K562 (cell line): ENCODE results near the gene INTS1. TPM values are rescaled to one million over a fixed set of nuclear protein-coding genes. Genes with fewer than 3 reads are reported as not detected.

Experiments used
- CAMTA2 ChIP-seq: fragments of 250-450 bp; sonication (Bioruptor Pico); conservative IDR thresholded peaks from 2 replicates; pipeline ENCODE4 v1.5.1; 2022
- CBFB ChIP-seq: sonication (generic); formaldehyde crosslinking; IDR thresholded peaks from 2 replicates; pipeline ENCODE4 v1.4.0; 2020; ENCODE audit warnings: mild to moderate bottlenecking, missing genetic modification reagents
- CREB1 ChIP-seq, 2 experiments: sonication (generic) in 1 of 2; formaldehyde crosslinking in 1 of 2; IDR thresholded peaks; 2 replicates each; pipeline versions ENCODE4 v1.6.1 to v1.8.0; 2012 to 2022; ENCODE audit warnings: inconsistent platforms in 1 of 2, mild to moderate bottlenecking in 1 of 2, missing genetic modification reagents in 1 of 2, moderate library complexity in 1 of 2
- CREBBP ChIP-seq: IDR thresholded peaks from one replicate; pipeline ENCODE4 v1.6.1; 2012; ENCODE audit warnings: low read depth, mild to moderate bottlenecking, control low read depth, inconsistent platforms, low read length
- EWSR1 ChIP-seq: fragments of 450-650 bp; IDR thresholded peaks from 2 replicates; pipeline ENCODE4 v1.6.1; 2018; ENCODE audit warnings: borderline replicate concordance, mild to moderate bottlenecking, low read depth, moderate library complexity; ENCODE audit not compliant: partially characterized antibody
- FOS ChIP-seq: IDR thresholded peaks from 3 replicates; pipeline ENCODE4 v1.6.1; 2011; ENCODE audit not compliant: insufficient read length; ENCODE audit errors: extremely low read depth
- FOXJ2 ChIP-seq: fragments of 200-800 bp; sonication (Bioruptor generic); IDR thresholded peaks from 2 replicates; pipeline ENCODE4 v1.6.1; 2016; ENCODE audit warnings: missing genetic modification characterization, missing compliant biosample characterization
- FOXK1 ChIP-seq: sonication (generic); formaldehyde crosslinking; IDR thresholded peaks from 2 replicates; pipeline ENCODE4 v1.8.0; 2022; ENCODE audit warnings: missing genetic modification reagents, mild to moderate bottlenecking, borderline replicate concordance
- FOXM1 ChIP-seq, 2 experiments: fragments of 450-650 bp in 1 of 2; sonication (generic) in 1 of 2; formaldehyde crosslinking in 1 of 2; IDR thresholded peaks; 2 replicates each; pipeline versions ENCODE4 v1.6.1 to v1.9.0; 2017 to 2022; ENCODE audit warnings: low read depth in 2 of 2, mild to moderate bottlenecking in 2 of 2, missing genetic modification reagents in 1 of 2, moderate library complexity in 1 of 2
- GABPB1 ChIP-seq: sonication (generic); formaldehyde crosslinking; IDR thresholded peaks from 2 replicates; pipeline ENCODE4 v1.8.0; 2022; ENCODE audit warnings: mild to moderate bottlenecking, missing genetic modification reagents
- HCFC1 ChIP-seq: IDR thresholded peaks from 2 replicates; pipeline ENCODE4 v1.6.1; 2012; ENCODE audit warnings: low read depth, low read length, improper control_type of control experiment
- KLF13 ChIP-seq: fragments of 450-650 bp; IDR thresholded peaks from 2 replicates; pipeline ENCODE4 v1.6.1; 2016; ENCODE audit warnings: missing genetic modification characterization, low read depth, mild to moderate bottlenecking, missing compliant biosample characterization, moderate library complexity, borderline replicate concordance
- L3MBTL2 ChIP-seq: fragments of 450-650 bp; IDR thresholded peaks from 2 replicates; pipeline ENCODE4 v1.6.1; 2016; ENCODE audit warnings: mild to moderate bottlenecking, moderate library complexity
- MYC ChIP-seq, 2 experiments: fragments of 250-450 bp in 1 of 2; sonication (Bioruptor Pico) in 1 of 2; IDR thresholded peaks; 2 replicates each; pipeline versions ENCODE4 v1.5.1 to v1.6.1; 2012 to 2021; ENCODE audit warnings: low read depth in 2 of 2, borderline replicate concordance in 1 of 2, improper control_type of control experiment in 1 of 2, low read length in 1 of 2, mild to moderate bottlenecking in 1 of 2, moderate library complexity in 1 of 2
- NCOA2 ChIP-seq, 2 experiments: fragments of 450-650 bp; IDR thresholded peaks; 2 replicates each; pipeline ENCODE4 v1.6.1; 2018; ENCODE audit warnings: mild to moderate bottlenecking in 2 of 2, moderate library complexity in 1 of 2; ENCODE audit not compliant: partially characterized antibody in 2 of 2
- NFRKB ChIP-seq: fragments of 450-650 bp; IDR thresholded peaks from 2 replicates; pipeline ENCODE4 v1.6.1; 2016; ENCODE audit warnings: low read depth
- NR2F6 ChIP-seq: fragments of 450-650 bp; formaldehyde crosslinking; IDR thresholded peaks from 2 replicates; pipeline ENCODE4 v1.4.0; 2020; ENCODE audit warnings: mild to moderate bottlenecking
- SMARCA5 ChIP-seq: fragments of 450-650 bp; IDR thresholded peaks from 2 replicates; pipeline ENCODE4 v1.6.1; 2016
- SREBF1 ChIP-seq: fragments of 150-350 bp; IDR thresholded peaks from 2 replicates; pipeline ENCODE4 v1.6.1; 2014; ENCODE audit warnings: antibody characterized with exemption, low read depth, low read length, borderline replicate concordance
- SRSF7 ChIP-seq: fragments of 200-400 bp; formaldehyde crosslinking; optimal IDR thresholded peaks from 2 replicates; pipeline ENCODE3; 2017; ENCODE audit warnings: mild to moderate bottlenecking, low read depth, low read length
- TCF7 ChIP-seq: sonication (generic); IDR thresholded peaks from 2 replicates; pipeline ENCODE4 v1.6.1; 2016; ENCODE audit warnings: antibody characterized with exemption, borderline replicate concordance
- USF2 ChIP-seq: sonication (generic); formaldehyde crosslinking; IDR thresholded peaks from 2 replicates; pipeline ENCODE4 v1.5.0; 2020; ENCODE audit warnings: missing genetic modification reagents
- XRCC4 ChIP-seq: IDR thresholded peaks from one replicate; pipeline ENCODE4 v1.6.1; 2011; ENCODE audit not compliant: insufficient read depth, insufficient read length; ENCODE audit errors: extremely low read depth
- ZEB2 ChIP-seq: fragments of 450-650 bp; IDR thresholded peaks from 2 replicates; pipeline ENCODE4 v1.6.1; 2016
- ZFX ChIP-seq: sonication (generic); formaldehyde crosslinking; IDR thresholded peaks from 2 replicates; pipeline ENCODE4 v1.8.0; 2022; ENCODE audit warnings: mild to moderate bottlenecking, missing genetic modification reagents, moderate library complexity
- ZKSCAN1 ChIP-seq: fragments of 150-350 bp; IDR thresholded peaks from 2 replicates; pipeline ENCODE4 v1.6.1; 2016; ENCODE audit warnings: low read depth, low read length
- ZNF24 ChIP-seq: fragments of 450-650 bp; IDR thresholded peaks from 2 replicates; pipeline ENCODE4 v1.6.1; 2016
- ZNF584 ChIP-seq: fragments of 200-800 bp; sonication (Bioruptor generic); IDR thresholded peaks from 2 replicates; pipeline ENCODE4 v1.6.1; 2016; ENCODE audit warnings: low read depth, mild to moderate bottlenecking, missing genetic modification characterization, missing compliant biosample characterization
- ZNF778 ChIP-seq: fragments of 450-650 bp; formaldehyde crosslinking; IDR thresholded peaks from 2 replicates; pipeline ENCODE4 v1.4.0; 2020; ENCODE audit warnings: mild to moderate bottlenecking, moderate library complexity
- ZNF780A ChIP-seq: fragments of 250-450 bp; sonication (Bioruptor Pico); IDR thresholded peaks from 2 replicates; pipeline ENCODE4 v1.5.0; 2021; ENCODE audit warnings: mild to moderate bottlenecking
- ZZZ3 ChIP-seq: fragments of 450-650 bp; IDR thresholded peaks from 2 replicates; pipeline ENCODE4 v1.6.1; 2016; ENCODE audit warnings: antibody characterized with exemption, mild to moderate bottlenecking, moderate library complexity
- polyA plus RNA-seq, 8 experiments: library from polyadenylated mRNA; depleted of rRNA in 4 of 8; stranded (reverse) in 5 of 8; unstranded in 3 of 8; fragments of >200 nt; fragmentation: Nextera tagmentation in 2 of 8; fragmentation: Illumina TruSeq in 1 of 8; extraction: Ambion mirVana in 2 of 8; extraction: Trizol in 1 of 8; gene quantifications; 2 replicates each; pipeline versions ENCODE4 v1.2.1 to v1.2.3, GENCODE V29; 2011 to 2014; ENCODE audit warnings: inconsistent platforms in 1 of 8, missing spikeins in 1 of 8
- total RNA-seq, 7 experiments: library from RNA; depleted of rRNA in 6 of 7; stranded (reverse); fragments of >200 nt in 6 of 7; fragmentation: Illumina TruSeq in 2 of 7; extraction: Trizol in 2 of 7; gene quantifications; 2 replicates each; pipeline versions ENCODE4 v1.2.1 to v1.2.3, GENCODE V29; 2011 to 2021; ENCODE audit warnings: low replicate concordance in 1 of 7

INTS1 gene
- total and polyA plus RNA-seq, 9 of the 15 experiments (the other 6 are each of a cell fraction or from before 2014, with no cell fraction given), result 0.34 to 119 (median 18.5) TPM

- no peak for TF ChIP-seq FOXK1
- no peak for TF ChIP-seq XRCC4
- peak; percentile 28; the same call in 1 of the 2 replicates for TF ChIP-seq HCFC1
- TF ChIP-seq TCF7, result 0 out of 2 replicates have a peak, but pooled peaks have one; percentile 53
- TF ChIP-seq KLF13 (tag), result no peak
- TF ChIP-seq GABPB1 (CRISPR knock-in tag), result peak; percentile 59; the same call in 1 of the 2 replicates
- no peak for TF ChIP-seq NR2F6 (CRISPR knock-in tag)
- TF ChIP-seq SMARCA5, result 0 out of 2 replicates have a peak, but pooled peaks have one; percentile 33
- TF ChIP-seq SRSF7, result no peak
- peak; percentile 79 for TF ChIP-seq L3MBTL2
- TF ChIP-seq CREB1 (IDR thresholded peaks at IDR 0.05), result 0 out of 2 replicates have a peak, but pooled peaks have one; percentile 16
- peak; percentile 51; the same call in 1 of the 2 replicates for TF ChIP-seq CREB1 (CRISPR knock-in tag; IDR thresholded peaks at IDR 0.05)
- TF ChIP-seq ZNF584 (CRISPR knock-in tag), result no peak
- no peak for TF ChIP-seq FOXM1 (IDR thresholded peaks at IDR 0.05; ENCODE audit: low read depth)
- peak; percentile 53; the same call in 1 of the 2 replicates for TF ChIP-seq FOXM1 (CRISPR knock-in tag; IDR thresholded peaks at IDR 0.05; ENCODE audit: low read depth)
- no peak for TF ChIP-seq CREBBP
- TF ChIP-seq FOXJ2 (tag), result no peak
- TF ChIP-seq ZKSCAN1, result peak; percentile 58; the same call in 1 of the 2 replicates
- no peak for TF ChIP-seq ZNF780A (CRISPR knock-in tag)
- TF ChIP-seq EWSR1, result no peak
- TF ChIP-seq ZFX, result peak; percentile 50; the same call in 1 of the 2 replicates
- peak; percentile 98 for TF ChIP-seq MYC (IDR thresholded peaks at IDR 0.05; ENCODE audit: low read depth, low read length)
- TF ChIP-seq MYC (CRISPR knock-in tag; IDR thresholded peaks at IDR 0.05; ENCODE audit: borderline replicate concordance, low read depth), result no peak
- TF ChIP-seq FOS, result no peak
- no peak for TF ChIP-seq NCOA2 (IDR thresholded peaks at IDR 0.05; ENCODE audit: partially characterized antibody in 2 of 2)
- peak; percentile 66 for TF ChIP-seq ZEB2
- TF ChIP-seq CAMTA2 (CRISPR knock-in tag), result no peak
- no peak for TF ChIP-seq ZZZ3
- TF ChIP-seq NFRKB, result no peak
- no peak for TF ChIP-seq SREBF1
- TF ChIP-seq USF2 (CRISPR knock-in tag), result peak; percentile 74
- no peak for TF ChIP-seq ZNF24
- TF ChIP-seq CBFB (CRISPR knock-in tag), result peak; percentile 82; the same call in 1 of the 2 replicates
- TF ChIP-seq ZNF778, result no peak
These were observed 30.2 kb downstream of the INTS1 start (continued) for GRCh38 chr7:1473864-1474512.
